ENCODE results near the gene SLC26A9. TPM values are rescaled to one million over a fixed set of nuclear protein-coding genes. Genes with fewer than 3 reads are reported as not detected.

SLC26A9 gene
- total RNA-seq, 1 donor, result not detected

DNA sequence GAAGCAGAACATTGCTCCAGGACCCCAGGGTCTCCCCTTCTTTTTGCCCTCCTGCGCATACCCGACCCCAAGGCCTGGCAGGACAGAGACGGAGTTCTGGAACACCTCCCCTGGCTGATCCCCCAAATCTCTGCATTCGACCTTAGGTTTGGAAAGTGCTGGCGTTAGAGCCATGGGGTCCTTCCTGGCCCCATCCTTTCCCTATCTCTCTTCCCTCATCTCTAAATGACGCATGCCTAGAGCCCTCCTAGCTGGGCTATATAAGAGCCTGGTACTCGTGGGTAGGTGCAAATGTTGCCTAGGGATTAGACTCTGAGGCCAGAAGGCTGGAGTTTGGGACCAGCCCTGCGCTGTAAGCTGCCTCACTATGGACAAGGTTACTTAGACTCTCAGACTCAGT, 16.6 kb downstream of the SLC26A9 start:
- DNase-seq (ENCODE audit: insufficient read length, low spot score, missing footprints), result peak; percentile 66
- H3K79me2 ChIP-seq (ENCODE audit: insufficient read depth, low read length), result no peaks in the 10 kb centered on the region
- peak overlapping the region; percentile 58 for H3K27ac ChIP-seq (ENCODE audit: low read depth, low read length)
- no peaks in the 10 kb centered on the region for H3K36me3 ChIP-seq (ENCODE audit: insufficient read depth, low read length)
- H3K4me1 ChIP-seq (ENCODE audit: insufficient read depth, low read length), result peaks cover 8% of the 10 kb centered on the region
- no peaks in the 10 kb centered on the region for H3K27me3 ChIP-seq (ENCODE audit: insufficient read depth, low read length)
- H3K9me3 ChIP-seq (ENCODE audit: low read depth, low read length), result no peaks in the 10 kb centered on the region
- no peak overlapping the region for H2AFZ ChIP-seq (ENCODE audit: low read length)
- H3K4me3 ChIP-seq (ENCODE audit: insufficient read depth, low read length), result no peak overlapping the region
- no peaks in the 10 kb centered on the region for H4K20me1 ChIP-seq (ENCODE audit: insufficient read depth, low read length)
- TF ChIP-seq CTCF (IDR thresholded peaks at IDR 0.05; ENCODE audit: extremely low read depth, low read depth, low read length), result no peak
- H3K4me2 ChIP-seq (ENCODE audit: insufficient read depth, low read length), result peak overlapping the region; percentile 9

DNA sequence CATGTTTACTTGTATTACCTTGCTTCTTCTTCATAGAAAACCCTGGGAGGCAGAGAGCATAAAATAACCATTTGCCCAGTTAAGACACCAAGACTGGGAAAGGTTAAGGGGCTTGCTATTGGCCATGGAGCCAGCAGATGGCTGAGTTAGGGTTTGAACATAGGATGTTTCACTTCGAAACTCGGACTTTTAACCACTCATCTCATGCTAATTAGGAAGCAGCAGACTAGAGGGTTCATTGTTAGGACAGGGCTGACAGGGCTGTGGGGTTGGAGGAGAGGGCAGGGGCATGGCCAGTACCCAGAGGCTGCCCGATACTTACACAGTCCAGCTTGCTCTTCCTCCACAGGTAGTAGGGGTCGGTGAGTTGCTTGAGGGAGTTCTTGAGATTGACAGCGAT, 17.0 kb downstream of the SLC26A9 start:
- peak; percentile 32 for DNase-seq (ENCODE audit: insufficient read length, low spot score, missing footprints)
- Histone ChIP-seq H3K79me2 (ENCODE audit: insufficient read depth, low read length) (no peaks in the 10 kb centered on the region), H3K4me1 (ENCODE audit: insufficient read depth, low read length) (peaks cover 8% of the 10 kb centered on the region), H4K20me1 (ENCODE audit: insufficient read depth, low read length) (no peaks in the 10 kb centered on the region), H3K4me3 (ENCODE audit: insufficient read depth, low read length) (no peak overlapping the region), H3K27ac (ENCODE audit: low read depth, low read length) (peak overlapping the region; percentile 58), H3K9me3 (ENCODE audit: low read depth, low read length) (no peaks in the 10 kb centered on the region), H3K4me2 (ENCODE audit: insufficient read depth, low read length) (peak overlapping the region; percentile 9), H3K27me3 (ENCODE audit: insufficient read depth, low read length) (no peaks in the 10 kb centered on the region), H2AFZ (ENCODE audit: low read length) (no peak overlapping the region), H3K36me3 (ENCODE audit: insufficient read depth, low read length) (no peaks in the 10 kb centered on the region)
- no peak for TF ChIP-seq CTCF (IDR thresholded peaks at IDR 0.05; ENCODE audit: extremely low read depth, low read depth, low read length)

- TF ChIP-seq CTCF (IDR thresholded peaks at IDR 0.05; ENCODE audit: extremely low read depth, low read depth, low read length), result no peak
- DNase-seq (ENCODE audit: insufficient read length, low spot score, missing footprints), result peak; percentile 96
- Histone ChIP-seq H3K27ac (ENCODE audit: low read depth, low read length) (peak overlapping the region; percentile 60), H3K4me3 (ENCODE audit: insufficient read depth, low read length) (no peak overlapping the region), H3K27me3 (ENCODE audit: insufficient read depth, low read length) (no peaks in the 10 kb centered on the region), H4K20me1 (ENCODE audit: insufficient read depth, low read length) (no peaks in the 10 kb centered on the region), H3K4me1 (ENCODE audit: insufficient read depth, low read length) (peaks cover 8% of the 10 kb centered on the region), H3K9me3 (ENCODE audit: low read depth, low read length) (no peaks in the 10 kb centered on the region), H3K79me2 (ENCODE audit: insufficient read depth, low read length) (no peaks in the 10 kb centered on the region), H3K4me2 (ENCODE audit: insufficient read depth, low read length) (peak overlapping the region; percentile 9), H2AFZ (ENCODE audit: low read length) (no peak overlapping the region), H3K36me3 (ENCODE audit: insufficient read depth, low read length) (no peaks in the 10 kb centered on the region)
Observed at GRCh38 chr1:205925736-205926135, 17.5 kb downstream of the SLC26A9 start.

DNA sequence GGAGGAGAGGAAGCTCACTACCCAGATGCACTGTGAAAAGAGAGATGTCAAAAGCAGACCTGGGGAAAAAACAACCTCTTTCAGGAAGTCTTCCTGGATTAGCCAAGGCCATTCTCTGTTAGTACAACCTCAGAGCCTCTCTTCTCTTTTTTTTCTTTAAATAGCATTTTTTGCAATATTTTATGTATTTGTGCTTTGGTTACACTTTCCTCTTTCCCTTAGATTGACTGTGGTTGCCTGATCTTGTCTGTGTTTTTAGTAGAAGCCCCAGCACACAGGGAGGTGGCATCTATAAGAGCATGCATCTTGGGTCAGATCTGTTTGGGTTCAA, 18.8 kb downstream of the SLC26A9 start:
- Histone ChIP-seq H3K4me3 (ENCODE audit: insufficient read depth, low read length) (no peak overlapping the region), H3K4me2 (ENCODE audit: insufficient read depth, low read length) (no peak overlapping the region), H3K9me3 (ENCODE audit: low read depth, low read length) (no peaks in the 10 kb centered on the region), H2AFZ (ENCODE audit: low read length) (no peak overlapping the region), H3K36me3 (ENCODE audit: insufficient read depth, low read length) (no peaks in the 10 kb centered on the region), H4K20me1 (ENCODE audit: insufficient read depth, low read length) (no peaks in the 10 kb centered on the region), H3K27me3 (ENCODE audit: insufficient read depth, low read length) (no peaks in the 10 kb centered on the region), H3K79me2 (ENCODE audit: insufficient read depth, low read length) (no peaks in the 10 kb centered on the region), H3K4me1 (ENCODE audit: insufficient read depth, low read length) (peaks cover 14% of the 10 kb centered on the region), H3K27ac (ENCODE audit: low read depth, low read length) (no peak overlapping the region)
- no peak for TF ChIP-seq CTCF (IDR thresholded peaks at IDR 0.05; ENCODE audit: extremely low read depth, low read depth, low read length)
- DNase-seq (ENCODE audit: insufficient read length, low spot score, missing footprints), result no peak

All from osteoblast (primary cell).